AG10803 (cell line): ENCODE data around the gene LRIT1.

Source experiments
- DNase-seq: peaks from one replicate; pipeline ENCODE4 v3.0.0; 2010; ENCODE audit warnings: low read depth
- H3K4me3 ChIP-seq: 2 replicates; pipeline ENCODE4 v1.5.1; 2011; ENCODE audit warnings: mild to moderate bottlenecking, low read length, control low read depth
- TF ChIP-seq, protein P1 (sequence below): conservative IDR thresholded peaks from 2 replicates; pipeline ENCODE4 v1.5.1; 2011; ENCODE audit warnings: mild to moderate bottlenecking, low read length, control low read depth, inconsistent platforms

Gene LRIT1

DNA sequence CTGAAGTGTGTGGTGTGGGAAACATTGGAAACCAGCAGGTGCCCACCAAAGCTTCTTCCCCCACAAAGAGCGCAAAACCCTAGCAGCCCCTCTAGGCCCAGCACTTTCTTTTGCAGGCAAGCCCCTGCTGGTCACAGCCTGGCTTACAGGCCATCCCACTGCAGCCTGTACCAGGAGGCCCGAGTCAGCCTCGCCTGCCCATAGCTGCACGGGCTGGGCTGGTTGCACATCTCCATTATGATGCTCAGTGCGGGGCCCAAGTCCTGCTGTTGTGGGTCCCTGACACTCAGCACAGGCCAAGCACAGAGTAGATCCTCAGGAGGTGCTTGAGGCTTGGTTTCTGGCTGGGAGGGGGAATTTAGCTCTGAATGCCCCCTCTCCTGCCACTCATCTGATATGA is 39.0 kb downstream of the LRIT1 start:
- TF ChIP-seq, protein P1, sequence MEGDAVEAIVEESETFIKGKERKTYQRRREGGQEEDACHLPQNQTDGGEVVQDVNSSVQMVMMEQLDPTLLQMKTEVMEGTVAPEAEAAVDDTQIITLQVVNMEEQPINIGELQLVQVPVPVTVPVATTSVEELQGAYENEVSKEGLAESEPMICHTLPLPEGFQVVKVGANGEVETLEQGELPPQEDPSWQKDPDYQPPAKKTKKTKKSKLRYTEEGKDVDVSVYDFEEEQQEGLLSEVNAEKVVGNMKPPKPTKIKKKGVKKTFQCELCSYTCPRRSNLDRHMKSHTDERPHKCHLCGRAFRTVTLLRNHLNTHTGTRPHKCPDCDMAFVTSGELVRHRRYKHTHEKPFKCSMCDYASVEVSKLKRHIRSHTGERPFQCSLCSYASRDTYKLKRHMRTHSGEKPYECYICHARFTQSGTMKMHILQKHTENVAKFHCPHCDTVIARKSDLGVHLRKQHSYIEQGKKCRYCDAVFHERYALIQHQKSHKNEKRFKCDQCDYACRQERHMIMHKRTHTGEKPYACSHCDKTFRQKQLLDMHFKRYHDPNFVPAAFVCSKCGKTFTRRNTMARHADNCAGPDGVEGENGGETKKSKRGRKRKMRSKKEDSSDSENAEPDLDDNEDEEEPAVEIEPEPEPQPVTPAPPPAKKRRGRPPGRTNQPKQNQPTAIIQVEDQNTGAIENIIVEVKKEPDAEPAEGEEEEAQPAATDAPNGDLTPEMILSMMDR = no peak
- H3K4me3 ChIP-seq = no peak overlapping the region
- DNase-seq = no peak

DNA sequence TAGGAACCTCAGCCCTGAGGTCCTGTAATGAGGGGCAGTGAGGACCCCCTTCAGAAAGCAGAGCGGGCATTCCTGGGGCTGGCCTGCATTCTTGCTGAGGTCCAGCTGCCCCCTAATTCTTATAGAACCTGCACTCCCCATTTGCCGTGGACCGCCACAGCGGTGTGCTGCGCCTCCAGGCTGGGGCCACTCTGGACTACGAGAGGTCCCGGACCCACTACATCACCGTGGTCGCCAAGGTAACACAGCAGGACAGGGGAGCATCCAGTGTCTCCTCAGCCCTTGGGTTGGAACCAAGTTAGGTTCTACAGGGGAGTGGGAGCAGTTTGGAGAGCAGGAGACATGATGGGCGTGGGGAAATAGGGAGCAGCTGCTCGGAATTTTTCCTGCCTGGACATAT is 39.7 kb downstream of the LRIT1 start:
- no peak for DNase-seq
- TF ChIP-seq, protein P1 = no peak
- H3K4me3 ChIP-seq = no peak overlapping the region

DNA sequence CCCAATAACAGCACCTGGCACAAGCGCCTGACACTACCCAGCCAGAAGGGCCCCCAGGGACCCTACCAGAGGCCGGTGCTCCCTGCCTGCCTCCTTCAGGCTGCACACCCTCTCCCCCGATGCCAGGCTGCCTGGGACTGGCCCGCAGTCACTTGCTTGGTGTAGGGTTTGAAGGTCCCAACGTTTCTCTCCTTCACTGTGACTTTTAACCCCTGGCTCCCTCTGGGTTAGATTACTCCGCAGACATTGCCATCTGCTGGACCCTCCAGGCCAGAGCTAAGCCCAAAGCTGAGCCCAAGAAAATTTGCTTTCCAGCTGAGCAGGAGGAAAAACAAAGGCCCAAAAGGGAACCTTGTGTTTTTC is 40.1 kb downstream of the LRIT1 start:
- TF ChIP-seq, protein P1 = no peak
- no peak for DNase-seq
- no peak overlapping the region for H3K4me3 ChIP-seq

DNA sequence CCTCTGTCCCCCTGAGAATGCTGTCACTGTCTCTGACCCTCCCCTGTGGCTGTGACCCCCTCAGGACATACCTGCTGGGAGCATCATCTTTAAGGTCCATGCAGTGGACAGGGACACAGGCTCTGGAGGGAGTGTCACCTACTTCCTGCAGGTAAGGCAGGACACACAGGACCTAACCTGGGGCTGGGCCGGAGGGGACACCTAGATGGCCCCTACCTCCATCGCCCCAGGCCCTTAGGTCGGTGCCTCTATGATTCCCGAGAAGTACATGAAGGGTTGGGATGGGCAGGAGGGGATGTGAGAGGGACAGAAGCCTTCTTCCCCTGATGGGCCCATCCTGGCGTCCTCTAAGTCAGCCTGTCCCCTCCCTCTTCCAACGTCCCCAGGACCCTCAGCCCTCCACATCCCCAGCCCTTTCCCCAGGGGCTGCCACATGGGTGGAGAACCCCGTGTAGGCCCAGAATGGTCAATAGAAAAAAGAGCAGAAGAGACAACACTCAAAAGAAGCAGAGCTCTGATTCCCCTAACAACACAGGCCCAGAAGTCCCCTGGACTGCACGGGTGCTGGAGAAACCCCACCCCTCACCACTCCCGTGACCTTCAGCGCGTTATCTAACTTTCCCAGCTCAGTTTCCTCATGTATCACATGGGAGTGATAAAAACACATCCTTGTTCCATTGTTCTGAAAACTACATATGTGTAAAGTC is 40.7 kb downstream of the LRIT1 start:
- DNase-seq = no peak
- TF ChIP-seq, protein P1 = no peak
- H3K4me3 ChIP-seq = no peak overlapping the region

DNA sequence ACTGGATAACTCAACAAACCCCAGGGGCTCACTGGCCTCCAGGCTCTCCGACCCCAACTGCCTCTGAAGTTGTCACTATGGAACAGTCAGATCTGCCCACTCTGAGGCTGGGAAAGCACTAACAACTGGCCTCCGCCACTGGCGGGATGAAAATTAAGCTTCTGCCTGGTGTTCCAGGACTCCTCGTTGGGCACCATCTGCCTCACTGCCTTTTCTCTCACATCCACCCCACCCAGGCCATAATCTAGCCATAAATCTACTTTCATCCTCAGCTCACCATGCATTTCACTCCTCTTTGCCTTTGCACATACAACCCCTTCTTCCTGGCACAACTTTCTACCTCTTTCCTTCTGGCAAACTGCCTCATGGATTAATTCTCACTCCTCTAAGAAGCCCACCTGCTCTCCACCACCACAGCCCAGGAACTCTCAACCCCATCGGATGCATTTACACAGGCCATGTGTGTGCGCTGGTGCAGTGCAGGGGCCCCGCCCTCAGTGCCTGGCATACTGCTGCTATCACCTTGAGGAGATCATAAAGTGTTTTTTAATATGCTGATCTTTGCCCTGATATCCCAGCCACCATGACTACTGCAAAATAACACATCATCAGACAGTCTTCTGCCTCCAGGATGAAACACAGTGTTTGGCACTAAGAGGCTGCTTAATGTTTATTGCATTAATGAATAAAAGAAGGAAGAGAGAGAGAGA is 43.0 kb downstream of the LRIT1 start:
- H3K4me3 ChIP-seq = no peak overlapping the region
- TF ChIP-seq, protein P1 = no peak
- no peak for DNase-seq

DNA sequence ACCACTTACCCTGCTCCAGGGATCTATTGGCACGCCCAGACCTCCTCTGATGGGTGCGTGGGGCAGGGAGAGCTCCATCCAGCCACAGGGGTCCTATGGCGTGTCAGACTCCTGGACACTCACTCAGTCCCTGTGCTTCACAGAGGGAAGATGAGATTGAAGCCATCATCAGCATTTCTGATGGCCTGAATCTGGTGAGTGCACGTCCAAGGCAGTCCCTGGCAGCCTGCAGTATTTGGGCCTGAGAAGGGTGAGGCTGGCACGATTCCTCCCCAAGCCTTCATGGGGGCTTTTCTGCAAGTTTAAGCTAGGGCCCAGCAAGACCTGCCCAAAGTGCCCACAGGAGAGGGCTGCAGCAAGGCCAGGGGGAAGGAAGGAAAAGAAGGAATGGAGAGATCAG is 43.7 kb downstream of the LRIT1 start:
- TF ChIP-seq, protein P1 = no peak
- no peak overlapping the region for H3K4me3 ChIP-seq
- no peak for DNase-seq

DNA sequence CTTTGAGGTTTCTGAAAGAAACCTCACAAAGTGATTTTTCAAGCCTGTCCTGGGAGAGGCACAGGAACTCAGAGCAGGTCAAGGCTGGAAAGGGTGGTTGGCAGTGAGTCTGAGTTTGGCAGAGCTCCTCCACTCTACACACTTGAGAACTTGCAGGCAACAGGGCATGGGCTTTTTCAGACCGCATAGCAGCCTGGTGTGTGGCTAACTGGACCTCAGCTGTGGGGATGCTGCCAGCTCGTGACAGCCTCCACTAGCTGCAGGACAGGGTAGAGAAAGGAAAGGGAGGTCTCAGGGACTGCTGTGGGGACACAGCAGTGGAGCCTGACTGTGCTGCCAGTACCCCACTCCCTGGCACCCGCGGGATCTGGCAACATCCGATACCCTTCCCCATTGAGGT is 44.4 kb downstream of the LRIT1 start:
- TF ChIP-seq, protein P1 = no peak

More for the DNA sequence above, 44.4 kb downstream of the LRIT1 start:
- DNase-seq = no peak
- H3K4me3 ChIP-seq = no peak overlapping the region
